OCI-LY7 (cell line): ENCODE results near the gene OXSM.

ENCODE experiments used
- CTCF ChIP-seq: fragments of 200-600 bp; sonication (generic); conservative IDR thresholded peaks from 2 replicates; pipeline ENCODE4 v1.5.1; 2014; ENCODE audit warnings: mild to moderate bottlenecking, antibody characterized with exemption, low read length, moderate library complexity, mixed read lengths
- EZH2phosphoT487 ChIP-seq: fragments of 200-600 bp; sonication (generic); IDR thresholded peaks from 2 replicates; pipeline ENCODE4 v1.6.1; 2018; ENCODE audit warnings: low read depth, borderline replicate concordance, mild to moderate bottlenecking, mixed run types, antibody characterized with exemption, low read length, moderate library complexity, mixed read lengths

DNA sequence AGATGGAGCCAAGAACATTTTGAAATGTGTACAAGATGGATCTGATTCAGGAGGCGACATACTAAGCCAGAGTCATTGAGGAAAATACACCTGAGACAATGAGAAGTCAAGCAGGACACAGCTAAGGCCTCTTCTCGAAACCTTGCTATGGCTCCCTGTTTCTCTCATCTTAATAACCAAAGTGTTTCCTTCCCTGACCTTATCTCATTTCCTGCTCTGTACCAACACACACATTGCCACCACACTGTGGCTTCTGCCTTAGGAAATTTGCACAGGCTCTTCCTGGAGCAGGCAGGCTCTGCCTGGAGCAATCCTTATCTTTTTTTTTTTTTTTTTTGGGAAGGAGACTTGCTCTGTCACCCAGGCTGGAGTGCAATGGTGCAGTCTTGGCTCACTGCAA lies 36.6 kb downstream of the OXSM start:
- TF ChIP-seq CTCF (no peak), EZH2phosphoT487 (no peak)
